Activated naive CD4-positive, alpha-beta T cell treated with Interleukin-2 at 50 U/mL for 16 hours (primary cell): Measurements from ENCODE around the gene ZNF536.

ENCODE experiments used
- DNase-seq: peaks from one replicate; pipeline ENCODE4 v3.0.0-alpha.2; 2020

The ZNF536 gene

DNA sequence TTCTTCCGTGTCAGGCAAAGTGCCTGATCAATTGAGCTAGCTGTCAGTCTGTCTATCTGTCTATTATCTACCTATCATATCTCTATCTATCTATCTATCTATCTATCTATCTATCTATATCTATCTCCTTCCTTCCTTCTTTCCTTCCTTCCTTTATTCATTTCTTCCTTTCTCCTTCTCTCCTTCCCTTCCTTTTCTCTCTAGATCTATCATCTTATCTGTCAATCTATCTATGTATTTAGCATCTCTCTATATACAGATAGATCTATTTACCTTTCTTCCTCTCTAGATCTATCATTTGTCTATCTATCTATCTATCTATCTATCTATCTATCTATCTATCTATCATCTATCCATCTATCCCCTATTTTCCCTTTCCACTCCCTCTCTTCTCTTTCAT, 5.9 kb upstream of the ZNF536 start:
- no peak for DNase-seq

DNA sequence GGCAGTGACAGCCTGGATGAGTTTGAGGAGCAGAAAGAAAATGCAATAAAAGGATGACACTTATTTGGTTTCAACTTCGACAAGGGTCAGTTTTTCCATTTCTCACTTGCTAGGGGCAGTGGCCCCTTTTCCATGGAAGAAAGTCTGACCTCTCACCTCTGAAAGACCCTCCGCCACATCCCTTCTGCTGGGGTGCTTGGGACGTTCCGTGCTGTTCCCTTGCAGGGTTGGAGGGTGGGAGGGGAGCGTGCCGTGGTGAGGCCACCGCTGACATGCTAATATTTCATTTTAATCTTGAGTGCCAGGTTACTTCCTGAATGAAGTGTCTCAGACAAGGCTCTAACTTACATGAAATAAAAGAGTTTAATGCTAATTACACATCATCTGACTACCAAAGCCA, 5.2 kb upstream of the ZNF536 start:
- DNase-seq = no peak

DNA sequence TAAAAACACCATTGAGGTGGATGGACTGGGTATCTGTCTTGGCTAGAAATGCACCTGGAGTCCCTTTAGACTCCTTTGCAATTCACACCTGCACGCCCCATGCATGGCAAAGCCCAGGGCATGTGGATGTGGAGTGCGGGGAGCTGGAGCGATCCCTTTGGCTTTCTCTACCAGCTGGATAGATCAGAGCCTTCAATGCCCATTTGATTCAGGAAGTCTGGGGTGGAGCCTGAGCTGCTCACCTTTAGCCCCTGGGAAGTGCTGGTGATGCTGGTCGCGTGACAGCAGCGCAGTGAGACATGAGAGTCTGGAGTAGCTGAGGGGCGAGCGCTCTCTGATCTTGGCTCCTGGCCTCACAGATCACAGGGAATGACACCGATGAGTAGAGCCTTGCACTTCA, 4.8 kb upstream of the ZNF536 start:
- no peak for DNase-seq

DNA sequence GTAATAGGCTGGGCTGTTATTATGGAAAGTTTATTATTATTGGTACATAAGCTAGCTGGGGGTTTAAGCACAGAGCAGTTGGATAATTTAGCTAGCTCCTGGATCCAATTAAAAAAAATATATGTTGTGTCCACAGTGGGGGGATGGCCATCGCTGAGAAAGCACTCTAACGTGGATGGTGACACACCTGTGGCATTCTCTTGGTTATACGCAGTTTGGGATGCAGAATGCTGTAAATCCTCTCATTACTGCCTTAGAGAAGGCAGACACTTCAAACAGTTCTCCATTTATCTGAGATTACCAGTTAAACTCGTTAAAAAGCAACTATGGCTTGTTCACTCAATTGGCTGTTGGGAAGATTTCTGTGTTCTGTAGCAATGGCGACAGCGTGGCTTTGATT, 2.4 kb upstream of the ZNF536 start:
- no peak for DNase-seq

DNA sequence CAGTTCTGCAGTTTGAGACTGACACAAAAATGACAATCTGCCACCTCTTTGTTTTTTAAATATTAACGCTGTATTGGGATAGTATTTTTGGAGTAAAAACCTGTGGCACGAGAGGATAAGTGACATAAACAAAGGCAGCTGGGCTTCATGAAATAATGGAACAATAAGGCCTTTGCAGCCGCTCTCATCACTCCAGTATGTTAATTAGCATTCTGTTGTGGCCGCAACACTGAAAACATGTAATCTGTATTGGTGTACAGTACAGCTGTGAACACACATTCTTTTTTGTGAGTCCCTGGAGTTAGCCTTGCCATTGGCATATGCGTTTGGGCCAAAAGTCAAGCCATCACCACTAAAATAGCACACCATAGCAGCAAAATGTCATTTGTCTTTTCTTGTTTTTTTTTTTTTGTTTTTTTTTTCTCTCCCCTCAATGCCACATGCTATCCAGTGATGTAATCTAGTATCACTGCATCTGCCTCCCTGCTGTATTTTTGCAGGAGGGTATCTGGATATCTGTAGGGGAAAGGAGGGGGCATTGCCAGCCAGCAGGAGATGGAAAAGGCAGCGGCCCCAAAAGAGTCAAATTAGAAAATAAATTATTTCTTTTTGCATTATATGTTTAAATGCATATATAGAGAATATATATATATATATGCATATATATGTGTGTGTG, 885 bp upstream of the ZNF536 start:
- DNase-seq = no peak

DNA sequence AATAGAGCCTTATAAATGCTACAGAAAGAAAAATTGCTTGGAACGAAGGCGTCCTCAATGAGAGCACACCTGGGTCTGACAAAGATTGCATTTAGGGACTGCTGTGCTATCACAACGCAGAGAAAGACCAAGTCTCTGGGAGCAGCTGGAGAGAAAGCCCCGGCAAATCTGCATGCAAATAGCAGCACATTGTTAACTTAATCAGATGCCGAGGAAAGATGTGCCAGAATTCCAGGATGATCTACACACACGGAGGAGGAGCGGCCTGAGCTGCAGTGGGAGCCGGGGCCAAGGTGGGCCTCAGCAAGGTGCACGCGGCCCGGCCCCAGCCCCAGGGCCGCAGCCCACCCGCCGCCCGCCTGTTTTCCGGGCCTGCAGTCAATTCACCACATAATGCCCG, 1.4 kb downstream of the ZNF536 start:
- DNase-seq = no peak

DNA sequence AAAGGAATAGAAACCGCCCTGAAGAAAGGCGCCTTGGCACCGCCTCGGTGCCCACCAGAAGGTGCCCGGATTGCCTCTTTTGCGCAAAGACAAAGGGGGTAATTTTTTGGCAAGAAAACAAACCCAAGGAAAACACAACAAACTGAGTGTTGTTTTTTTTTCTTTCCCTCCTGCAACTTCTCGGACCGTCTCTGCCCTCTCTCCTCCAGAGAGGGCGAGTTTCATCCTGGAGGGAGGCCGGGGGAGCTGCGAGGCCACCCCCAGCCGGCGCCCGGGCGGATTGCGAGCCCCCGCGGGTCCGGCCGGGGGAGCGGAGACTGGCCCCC, 2.3 kb downstream of the ZNF536 start:
- no peak for DNase-seq

DNA sequence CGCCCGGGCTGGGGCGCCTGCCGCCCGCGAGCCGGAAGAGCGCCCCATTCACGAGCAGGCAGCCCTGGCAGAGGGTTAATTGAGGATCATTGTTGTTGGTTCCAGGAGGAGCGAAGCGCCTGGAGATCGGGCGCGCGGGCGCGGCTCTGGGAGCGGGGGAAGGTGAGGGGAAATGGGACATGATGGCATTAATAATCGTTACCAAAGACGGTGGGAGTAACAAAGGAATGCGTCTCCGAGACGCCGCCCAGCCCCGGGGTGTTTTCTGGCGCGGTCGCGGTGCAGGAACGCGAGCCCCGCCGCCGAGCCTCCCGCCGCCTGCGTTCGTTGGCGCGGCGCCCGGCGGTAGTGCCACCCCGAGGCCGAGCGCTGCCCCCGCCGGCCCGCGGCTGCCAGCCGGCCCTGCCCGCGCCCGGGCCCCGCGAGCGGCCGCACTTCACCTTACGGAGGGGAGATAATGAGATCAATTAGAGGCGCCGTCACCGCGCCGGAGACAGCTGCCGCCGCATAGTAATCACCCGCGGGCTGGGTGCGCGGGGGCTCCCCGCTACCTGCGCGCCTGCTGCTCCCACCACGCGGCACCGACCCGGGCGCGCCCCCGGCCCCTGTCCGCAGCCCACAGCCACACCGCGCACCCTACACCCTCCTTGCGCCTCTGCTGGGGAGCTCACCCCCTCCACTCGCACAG, 2.8 kb downstream of the ZNF536 start:
- DNase-seq = no peak

DNA sequence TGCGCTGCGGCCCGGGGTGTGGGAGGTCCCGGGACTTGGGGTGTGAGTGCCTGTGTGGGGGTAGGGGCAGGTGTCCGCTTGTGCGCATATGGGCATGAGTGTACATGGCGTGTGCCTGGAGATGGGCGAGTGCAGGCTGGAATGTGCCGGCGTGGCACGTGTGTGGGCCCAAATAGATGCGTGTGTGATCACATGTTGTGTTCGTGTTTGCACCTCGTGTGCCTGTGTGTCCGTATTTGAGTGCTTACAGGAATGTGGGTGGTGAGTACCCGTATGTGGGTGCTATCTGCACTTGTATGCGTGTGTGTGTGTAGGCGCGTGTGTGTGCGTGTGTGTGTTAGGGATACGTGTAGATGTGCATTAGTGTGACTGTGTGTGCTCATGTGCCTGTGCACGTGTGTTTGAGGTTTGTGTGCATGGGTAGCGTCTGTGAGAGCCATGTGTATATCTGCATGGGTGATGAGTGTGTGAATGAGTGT, 3.4 kb downstream of the ZNF536 start:
- DNase-seq = no peak

DNA sequence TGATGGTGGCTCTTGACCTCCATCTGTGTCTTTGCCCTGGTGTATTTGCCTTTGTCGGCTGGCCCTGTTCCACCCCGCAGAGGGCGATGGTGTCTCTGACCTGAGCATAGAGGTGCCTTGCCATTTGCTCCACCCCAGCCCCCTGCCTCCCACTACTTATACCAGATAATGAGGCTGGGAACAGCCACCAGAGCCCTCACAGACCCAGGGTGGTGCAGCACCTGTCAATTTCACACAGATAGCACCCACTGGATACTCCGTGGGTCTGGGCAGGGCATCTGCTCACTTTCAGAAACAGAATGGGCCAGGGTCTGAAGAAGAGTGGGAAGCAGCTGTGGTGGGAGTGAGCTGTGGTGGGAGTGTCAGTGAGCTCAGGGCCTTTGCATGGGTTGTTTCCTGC, 4.1 kb downstream of the ZNF536 start:
- DNase-seq = no peak

DNA sequence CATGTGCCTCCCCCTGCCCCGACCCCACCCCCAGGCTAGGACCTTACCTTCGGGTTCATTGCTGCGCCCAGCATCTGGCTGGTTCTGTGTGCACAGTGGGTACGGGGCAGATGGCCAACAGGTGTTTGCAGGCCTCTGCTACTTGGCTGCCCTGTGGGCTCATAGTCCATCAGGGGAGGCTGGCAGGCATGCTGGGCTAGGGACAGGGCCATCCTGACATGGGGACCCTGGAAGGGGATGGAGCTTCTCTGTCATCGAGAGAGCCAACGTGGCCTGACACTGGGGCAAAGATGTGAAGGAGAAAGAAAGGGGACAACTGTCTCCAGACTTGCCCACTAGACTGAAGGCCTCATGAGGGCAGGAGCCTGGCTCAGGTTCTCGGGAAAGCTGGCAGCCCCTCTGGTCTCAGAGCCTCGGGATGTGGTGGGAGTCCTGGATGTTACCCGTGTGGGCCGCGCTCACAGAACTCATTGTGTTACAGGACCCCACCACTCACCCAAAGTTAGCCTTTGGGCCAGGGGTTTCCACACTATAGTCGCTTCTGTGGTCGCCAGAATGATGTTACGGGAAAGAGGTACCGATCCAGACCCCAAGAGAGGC, 4.7 kb downstream of the ZNF536 start:
- DNase-seq = no peak

DNA sequence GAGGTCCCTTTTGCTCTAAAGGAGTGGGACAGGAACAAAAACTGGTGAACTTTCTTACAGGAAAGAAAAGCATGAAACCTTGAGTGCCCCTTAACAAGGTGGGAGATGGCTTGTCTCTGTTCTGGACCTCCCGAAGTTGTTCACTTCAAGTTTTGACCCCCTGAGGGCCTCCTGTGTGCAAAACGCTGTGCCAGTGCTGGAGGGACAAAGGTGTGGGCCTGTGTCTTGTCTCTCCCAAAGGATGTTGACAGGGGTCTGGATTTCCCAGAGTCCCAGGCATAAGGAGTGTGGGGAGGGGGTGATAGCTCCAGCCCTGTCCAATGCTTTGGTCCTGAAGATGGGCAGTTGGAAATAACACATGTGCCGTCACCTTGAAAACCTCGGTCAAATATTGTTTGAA, 6.5 kb downstream of the ZNF536 start:
- no peak for DNase-seq

DNA sequence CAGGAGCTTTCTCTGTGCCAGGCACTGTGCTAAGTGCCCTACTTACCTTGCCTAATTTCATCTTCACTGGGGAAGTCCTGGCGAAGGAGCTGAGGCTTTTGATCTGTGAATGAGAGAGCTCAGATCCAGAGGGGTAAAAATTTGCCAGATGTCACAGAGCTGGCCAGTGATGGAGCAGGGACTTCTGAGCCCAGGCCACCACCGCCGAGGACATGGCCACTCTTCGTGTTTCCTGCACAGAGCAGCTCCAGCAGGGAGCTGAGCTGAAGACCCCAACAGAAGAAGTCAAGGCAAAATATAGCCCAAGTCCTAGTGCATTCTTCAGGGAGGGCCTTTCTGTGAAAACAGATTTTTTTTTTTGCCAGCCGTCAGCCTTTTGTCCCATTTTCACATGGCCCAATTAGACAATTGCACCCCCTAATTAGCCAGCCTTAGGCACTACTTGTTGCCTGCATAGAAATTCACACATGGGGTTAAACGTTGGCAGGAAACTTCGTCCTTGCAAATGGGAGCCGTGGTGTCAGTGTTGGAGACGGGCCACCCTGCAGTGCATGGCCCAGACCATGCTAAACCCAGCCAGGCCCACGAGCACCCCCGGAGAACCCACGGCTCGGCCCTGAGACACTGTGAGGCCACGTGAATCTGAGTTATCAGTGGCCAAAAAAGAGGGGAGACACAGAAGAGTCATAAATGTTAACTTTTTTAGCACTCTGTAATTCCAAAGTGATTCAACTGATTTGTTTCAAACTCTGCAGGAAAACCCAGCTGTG, 7.8 kb downstream of the ZNF536 start:
- DNase-seq = no peak

DNA sequence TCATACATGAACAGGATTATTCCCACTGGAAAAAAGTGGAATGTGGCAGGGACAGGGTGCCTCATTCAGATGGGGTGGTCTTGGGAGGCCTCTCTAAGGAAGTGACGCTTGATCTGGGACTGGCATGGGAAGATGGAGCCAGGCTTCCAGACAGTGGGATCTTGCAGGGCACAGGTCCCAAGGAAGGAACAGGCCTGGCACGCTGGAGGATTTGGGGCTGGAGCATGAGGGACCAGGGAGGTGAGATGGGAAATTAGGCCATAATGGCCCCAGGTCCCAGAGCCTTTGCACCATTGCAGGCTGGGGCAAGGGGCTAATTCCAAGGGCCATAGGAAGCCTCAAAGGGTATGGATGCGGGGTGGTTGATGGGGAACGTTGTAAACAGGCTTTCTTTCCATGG, 9.2 kb downstream of the ZNF536 start:
- no peak for DNase-seq

DNA sequence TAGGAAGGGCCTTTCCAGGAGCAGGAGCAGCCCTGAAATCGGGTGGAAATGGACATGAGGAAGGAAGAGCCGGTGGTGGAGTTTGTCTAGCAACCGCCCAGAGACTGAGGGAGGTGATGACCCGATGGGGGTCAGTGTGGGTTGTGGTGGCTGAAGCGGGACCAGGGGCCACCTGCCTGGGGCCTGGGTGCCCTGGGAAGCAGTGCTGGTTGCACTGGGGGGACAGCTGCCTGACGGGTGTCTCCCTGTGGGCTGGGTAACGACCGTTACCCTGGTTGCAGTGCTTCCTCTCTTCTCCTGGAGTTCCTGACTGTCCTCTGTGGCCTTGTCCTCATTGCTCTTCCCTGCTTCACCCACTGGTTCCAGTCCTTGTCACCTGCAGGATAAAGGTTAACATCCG, 13.0 kb downstream of the ZNF536 start:
- DNase-seq = no peak

DNA sequence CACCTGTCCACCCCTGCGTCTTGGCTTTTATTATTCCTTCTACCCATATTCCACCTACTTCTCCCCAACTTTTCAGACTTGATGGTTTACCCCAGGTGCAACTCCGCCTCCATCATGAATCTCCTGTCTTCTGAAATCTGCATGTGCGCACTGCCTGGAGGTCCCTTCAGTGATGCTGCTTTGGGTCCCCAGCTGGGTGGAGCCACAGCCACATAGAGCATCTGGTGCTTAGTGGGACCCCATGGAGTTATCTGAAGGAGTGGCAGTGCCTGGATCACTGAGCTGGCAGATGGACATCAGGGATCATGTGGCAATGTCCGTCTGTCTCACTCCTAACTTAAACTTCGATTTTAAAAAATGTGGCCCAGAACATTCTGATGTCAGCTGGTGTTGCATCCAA, 13.5 kb downstream of the ZNF536 start:
- no peak for DNase-seq

DNA sequence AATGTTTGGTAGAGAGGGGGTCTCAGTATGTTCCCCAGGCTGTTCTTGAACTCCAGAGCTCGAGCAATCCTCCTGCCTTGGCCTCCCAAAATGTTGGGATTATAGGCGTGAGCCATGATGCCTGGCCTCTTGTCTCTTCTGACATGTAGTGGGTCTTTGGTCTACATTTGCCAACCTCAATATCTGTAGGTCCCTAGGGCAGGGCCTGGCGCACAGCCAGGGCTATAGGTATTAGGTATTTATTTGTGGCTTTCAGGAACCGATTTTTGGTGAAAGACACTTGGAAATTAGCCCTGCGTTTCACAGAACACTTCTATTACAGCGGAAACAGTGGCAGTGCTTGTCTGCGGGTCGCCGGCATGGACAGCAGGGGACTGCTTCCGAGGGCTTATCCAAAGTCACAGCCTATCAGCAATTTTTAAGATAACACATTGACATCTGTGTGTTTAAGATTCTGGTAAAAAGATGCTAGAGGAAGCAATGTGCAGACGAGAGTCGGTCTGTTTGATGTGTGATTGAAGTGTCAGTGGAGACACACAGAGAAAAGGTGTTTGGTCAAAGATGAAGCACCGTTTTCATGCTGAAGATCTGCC, 14.5 kb downstream of the ZNF536 start:
- DNase-seq = no peak

DNA sequence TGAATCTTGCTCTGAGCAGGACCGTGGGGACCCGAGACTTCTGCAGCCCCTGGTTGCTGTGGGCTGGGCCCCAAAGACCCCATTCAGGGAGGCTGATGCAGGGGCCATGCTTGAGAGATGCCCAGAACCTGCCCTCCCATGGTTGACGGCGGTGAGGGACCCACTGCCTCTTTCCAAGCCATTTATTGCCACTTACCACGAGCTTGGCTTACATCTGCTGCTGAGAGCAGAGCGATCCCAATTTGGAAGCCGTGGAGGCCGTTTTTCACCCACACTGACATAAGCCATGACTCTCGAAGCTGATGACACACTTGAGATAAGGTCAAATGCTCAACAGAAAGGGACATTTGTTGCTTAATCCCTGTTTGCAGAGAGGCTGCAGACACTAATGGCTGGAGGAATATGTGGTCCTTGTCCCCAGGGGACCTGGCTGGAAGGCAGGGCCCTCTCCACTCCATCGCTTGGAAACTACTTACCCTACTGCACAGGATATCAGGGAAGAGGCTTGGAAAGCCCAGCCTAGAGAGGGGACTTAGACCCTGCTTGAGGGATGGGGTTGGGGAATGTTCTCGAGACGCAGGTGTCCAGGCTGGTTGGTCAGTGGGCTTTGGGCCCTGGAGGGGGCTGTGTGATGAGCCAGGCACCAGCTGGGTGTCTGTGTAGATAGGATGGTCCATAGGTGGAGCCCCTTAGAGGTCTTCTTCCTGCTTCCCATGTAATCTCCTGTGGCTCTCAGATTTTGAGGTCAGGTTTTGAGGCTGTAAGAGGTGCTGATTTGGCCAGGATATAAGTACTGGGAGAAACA, 15.3 kb downstream of the ZNF536 start:
- DNase-seq = no peak

DNA sequence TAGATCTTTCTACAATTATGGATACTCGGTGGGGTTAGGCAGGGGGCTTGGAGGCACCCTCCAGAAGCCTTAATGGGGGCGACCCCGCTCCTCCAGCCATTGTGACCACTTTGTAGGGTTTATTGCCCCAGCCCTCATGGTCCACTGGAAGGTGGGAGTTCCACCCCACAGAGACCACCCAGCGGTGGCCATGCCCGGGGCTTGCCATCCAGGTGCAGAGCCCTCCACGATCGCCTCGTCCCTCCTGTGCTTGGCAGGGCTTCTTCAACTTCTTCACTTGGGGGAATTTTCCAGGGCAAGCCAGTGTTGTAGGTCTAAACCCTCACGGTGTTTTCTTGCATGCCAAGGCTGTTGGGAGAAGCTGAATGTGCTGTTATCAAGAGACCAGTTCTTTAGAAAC, 16.1 kb downstream of the ZNF536 start:
- no peak for DNase-seq

DNA sequence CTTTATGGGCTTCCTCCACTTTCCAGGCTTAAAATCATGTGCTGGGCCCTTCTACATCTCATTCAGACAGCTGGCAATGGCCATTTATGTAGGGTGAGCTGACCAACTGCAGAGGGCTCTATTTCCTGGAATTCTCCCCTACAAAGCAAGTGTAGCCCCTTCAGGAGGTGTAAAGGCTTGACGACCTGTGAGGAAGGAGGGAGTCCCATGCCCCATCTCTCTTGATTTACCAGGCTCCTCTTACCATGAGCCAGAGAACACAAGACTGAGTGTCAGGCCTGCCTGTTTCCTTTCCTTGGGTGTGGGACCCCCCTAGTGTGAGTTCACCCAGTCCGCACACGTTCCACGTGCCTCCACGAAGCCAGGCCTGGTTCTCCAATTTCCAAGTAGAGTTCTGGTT, 16.6 kb downstream of the ZNF536 start:
- DNase-seq = no peak

DNA sequence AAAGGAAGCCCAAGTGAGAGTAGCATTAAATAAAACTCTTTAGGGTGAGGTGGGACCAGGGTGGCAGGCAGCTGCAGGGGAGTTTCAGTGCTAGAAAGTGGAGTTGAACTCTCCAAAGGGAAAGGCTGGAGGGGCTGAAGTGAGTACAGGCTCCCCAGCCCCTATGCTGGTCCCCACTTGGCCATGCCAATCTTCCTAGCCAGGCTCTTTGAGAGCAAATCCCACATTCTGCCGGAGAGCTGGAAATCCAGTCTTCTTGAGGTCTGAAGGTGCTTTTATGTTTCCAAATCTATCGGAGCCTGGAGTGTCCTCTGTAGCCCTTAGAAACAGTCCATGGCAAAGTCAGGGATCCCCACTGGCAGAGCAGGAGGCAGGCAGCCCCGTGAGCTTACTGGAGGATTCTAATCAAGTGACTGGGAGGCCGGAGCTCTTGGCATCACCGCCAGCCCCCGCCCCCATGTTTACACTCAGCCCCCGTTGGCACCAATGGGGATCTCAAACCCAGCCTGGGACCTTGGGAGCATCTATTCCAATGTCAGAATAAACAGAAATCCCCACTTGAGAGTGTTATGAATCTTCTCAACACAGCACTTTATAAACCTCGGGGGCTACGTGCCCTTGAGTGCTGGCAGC, 18.3 kb downstream of the ZNF536 start:
- DNase-seq = no peak

DNA sequence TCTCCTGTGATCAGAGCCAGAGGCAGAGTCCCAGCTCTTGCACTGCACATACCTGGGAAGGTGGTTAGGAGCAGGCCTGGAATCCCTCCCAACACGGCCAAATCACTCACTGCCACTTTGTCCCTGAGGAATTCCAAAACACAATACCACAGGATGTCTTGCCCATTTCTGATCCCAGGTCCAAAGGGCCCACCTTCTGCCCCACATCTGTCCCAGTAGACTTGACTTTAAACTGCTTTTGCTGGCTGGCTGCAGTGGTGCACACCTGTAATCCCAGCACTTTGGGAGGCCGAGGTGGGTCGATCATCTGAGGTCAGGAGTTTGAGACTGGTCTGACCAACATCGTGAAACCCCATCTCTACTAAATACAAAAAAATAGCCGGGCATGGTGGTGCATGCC, 18.9 kb downstream of the ZNF536 start:
- DNase-seq = no peak
